Measurements from ENCODE around the gene STX7.
A peak's percentile ranks its signal among the peaks of the same experiment; 100 is the strongest.

Gene STX7

GRCh38 chr6:132482581-132482980 lies 30.3 kb downstream of the STX7 start:
- no peak for DNase-seq (ENCODE audit: low read depth)
- H3K4me3 ChIP-seq (ENCODE audit: low read depth, low read length), result no peak overlapping the region
- TF ChIP-seq CTCF (conservative IDR thresholded peaks at IDR 0.05; ENCODE audit: low read depth, low read length), result no peak

GRCh38 chr6:132481189-132481588 lies 31.7 kb downstream of the STX7 start:
- no peak for DNase-seq (ENCODE audit: low read depth)

GRCh38 chr6:132479131-132479530 lies 33.8 kb downstream of the STX7 start:
- no peak for TF ChIP-seq CTCF (conservative IDR thresholded peaks at IDR 0.05; ENCODE audit: low read depth, low read length)
- DNase-seq (ENCODE audit: low read depth), result no peak
- no peak overlapping the region for H3K4me3 ChIP-seq (ENCODE audit: low read depth, low read length)

More at GRCh38 chr6:132481189-132481588, 31.7 kb downstream of the STX7 start:
- no peak for TF ChIP-seq CTCF (conservative IDR thresholded peaks at IDR 0.05; ENCODE audit: low read depth, low read length)
- no peak overlapping the region for H3K4me3 ChIP-seq (ENCODE audit: low read depth, low read length)

- no peak overlapping the region for H3K4me3 ChIP-seq (ENCODE audit: low read depth, low read length)
- no peak for DNase-seq (ENCODE audit: low read depth)
- TF ChIP-seq CTCF (conservative IDR thresholded peaks at IDR 0.05; ENCODE audit: low read depth, low read length), result no peak
These were observed 34.2 kb downstream of the STX7 start for GRCh38 chr6:132478674-132479073.

GRCh38 chr6:132478266-132478665 lies 34.6 kb downstream of the STX7 start:
- no peak overlapping the region for H3K4me3 ChIP-seq (ENCODE audit: low read depth, low read length)
- DNase-seq (ENCODE audit: low read depth), result no peak
- TF ChIP-seq CTCF (conservative IDR thresholded peaks at IDR 0.05; ENCODE audit: low read depth, low read length), result no peak

- H3K4me3 ChIP-seq (ENCODE audit: low read depth, low read length), result no peak overlapping the region
- DNase-seq (ENCODE audit: low read depth), result no peak
- no peak for TF ChIP-seq CTCF (conservative IDR thresholded peaks at IDR 0.05; ENCODE audit: low read depth, low read length)
These were observed 36.2 kb downstream of the STX7 start for GRCh38 chr6:132476688-132477087.

GRCh38 chr6:132475925-132476324 lies 37.0 kb downstream of the STX7 start:
- peak; percentile 37 for DNase-seq (ENCODE audit: low read depth)
- H3K4me3 ChIP-seq (ENCODE audit: low read depth, low read length), result no peak overlapping the region
- TF ChIP-seq CTCF (conservative IDR thresholded peaks at IDR 0.05; ENCODE audit: low read depth, low read length), result no peak
